IMR-90 (cell line): ENCODE results near the gene PIRT. TPM values are rescaled to one million over a fixed set of nuclear protein-coding genes. Genes with fewer than 3 reads are reported as not detected.

Source experiments
- ATAC-seq: fragments of 200-7000 bp; cut with Tn5 transposase; 2 replicates; pipeline ENCODE4 v1.9.1; 2020; ENCODE audit warnings: low read depth, mild to moderate bottlenecking, moderate library complexity
- BruUV-seq: library from RNA; stranded (reverse); fragments of 400-500 nt; replicated peaks from 2 replicates; lab custom pipeline; 2021; lab: Mats Ljungman, UMichigan
- CTCF ChIA-PET: fragments of 300-600 bp; formaldehyde crosslinking; extraction: SDS; loops from one replicate; lab custom pipeline; 2021; ENCODE audit warnings: antibody characterized with exemption; lab: Yijun Ruan, JAX
- POLR2A ChIA-PET: fragments of 300-600 bp; sonication (Branson Sonifier 250); formaldehyde crosslinking; loops from one replicate; lab custom pipeline; 2022; ENCODE audit warnings: antibody characterized with exemption; ENCODE audit not compliant: unreplicated experiment; lab: Charles Lee
- DNase-seq: peaks from one replicate; pipeline ENCODE4 v3.0.0; 2013
- H2AFZ ChIP-seq: replicated peaks from 2 replicates; pipeline ENCODE3; 2013; ENCODE audit warnings: low read length, mild to moderate bottlenecking; ENCODE audit not compliant: poor library complexity
- H2AK5ac ChIP-seq: 2 replicates; pipeline ENCODE4 v1.6.1; 2013; ENCODE audit warnings: low read depth, low read length, inconsistent platforms
- H2AK9ac ChIP-seq: replicated peaks from 2 replicates; pipeline ENCODE3; 2013; ENCODE audit warnings: mild to moderate bottlenecking, low read depth, low read length, moderate library complexity; ENCODE audit not compliant: poor library complexity
- H2BK120ac ChIP-seq: 2 replicates; pipeline ENCODE4 v1.6.1; 2013; ENCODE audit warnings: low read depth, low read length, inconsistent platforms
- H2BK15ac ChIP-seq: 3 replicates; pipeline ENCODE4 v1.6.1; 2013; ENCODE audit warnings: low read depth, low read length, inconsistent platforms
- H2BK20ac ChIP-seq: 2 replicates; pipeline ENCODE4 v1.6.1; 2013; ENCODE audit warnings: low read depth, mild to moderate bottlenecking, inconsistent platforms, low read length, moderate library complexity
- H2BK5ac ChIP-seq: 2 replicates; pipeline ENCODE4 v1.6.1; 2013; ENCODE audit warnings: mild to moderate bottlenecking, low read depth, low read length, inconsistent platforms; ENCODE audit not compliant: poor library complexity, severe bottlenecking
- H3K14ac ChIP-seq: replicated peaks from 2 replicates; pipeline ENCODE4 v1.6.1; 2013; ENCODE audit warnings: low read depth, low read length, inconsistent platforms
- H3K18ac ChIP-seq: 2 replicates; pipeline ENCODE4 v1.6.1; 2013; ENCODE audit warnings: low read depth, low read length, control low read depth
- H3K23ac ChIP-seq: 2 replicates; pipeline ENCODE4 v1.6.1; 2013; ENCODE audit warnings: low read depth, low read length, inconsistent platforms
- H3K27ac ChIP-seq: 2 replicates; pipeline ENCODE4 v1.5.1; 2013; ENCODE audit warnings: mild to moderate bottlenecking, control low read depth, low read length; ENCODE audit not compliant: insufficient read depth
- H3K27me3 ChIP-seq: 2 replicates; pipeline ENCODE4 v1.6.1; 2013; ENCODE audit warnings: low read length; ENCODE audit not compliant: control insufficient read depth, insufficient read depth
- H3K36me3 ChIP-seq: 2 replicates; pipeline ENCODE4 v1.6.1; 2013; ENCODE audit warnings: low read length, mixed read lengths; ENCODE audit not compliant: control insufficient read depth, insufficient read depth
- H3K4ac ChIP-seq: 2 replicates; pipeline ENCODE4 v1.6.1; 2013; ENCODE audit warnings: low read depth, low read length, inconsistent platforms
- H3K4me1 ChIP-seq: 2 replicates; pipeline ENCODE4 v1.6.1; 2013; ENCODE audit warnings: low read length, mixed read lengths; ENCODE audit not compliant: control insufficient read depth, insufficient read depth
- H3K4me2 ChIP-seq: 2 replicates; pipeline ENCODE4 v1.6.1; 2013; ENCODE audit warnings: low read depth, mild to moderate bottlenecking, control low read depth, low read length, moderate library complexity
- H3K4me3 ChIP-seq: 2 replicates; pipeline ENCODE4 v1.5.1; 2013; ENCODE audit warnings: low read depth, mild to moderate bottlenecking, control low read depth, low read length, moderate library complexity; ENCODE audit not compliant: insufficient read depth
- H3K56ac ChIP-seq: 2 replicates; pipeline ENCODE4 v1.6.1; 2013; ENCODE audit warnings: low read length, inconsistent platforms; ENCODE audit not compliant: insufficient read depth; ENCODE audit errors: extremely low read depth
- H3K79me1 ChIP-seq, 2 experiments: 2 replicates each; pipeline ENCODE4 v1.6.1; 2013; ENCODE audit warnings: low read length in 2 of 2, inconsistent platforms in 1 of 2, low read depth in 1 of 2
- H3K9ac ChIP-seq: 2 replicates; pipeline ENCODE4 v1.6.1; 2013; ENCODE audit warnings: low read depth, low read length, control low read depth
- H3K9me1 ChIP-seq: 2 replicates; pipeline ENCODE4 v1.6.1; 2013; ENCODE audit warnings: low read length, inconsistent platforms; ENCODE audit not compliant: insufficient read depth
- H3K9me3 ChIP-seq: 2 replicates; pipeline ENCODE4 v1.6.1; 2013; ENCODE audit warnings: low read length; ENCODE audit not compliant: control insufficient read depth, insufficient read depth
- H4K20me1 ChIP-seq: 2 replicates; pipeline ENCODE4 v1.6.1; 2013; ENCODE audit warnings: low read length, inconsistent platforms; ENCODE audit not compliant: insufficient read depth
- H4K5ac ChIP-seq: 2 replicates; pipeline ENCODE4 v1.6.1; 2013; ENCODE audit warnings: mild to moderate bottlenecking, low read depth, low read length, control low read depth
- H4K8ac ChIP-seq, 2 experiments: 2 replicates each; pipeline ENCODE4 v1.6.1; 2013; ENCODE audit warnings: low read depth in 2 of 2, low read length in 2 of 2, control low read depth in 1 of 2, inconsistent platforms in 1 of 2
- H4K91ac ChIP-seq: 2 replicates; pipeline ENCODE4 v1.6.1; 2013; ENCODE audit warnings: low read depth, low read length, inconsistent platforms; ENCODE audit not compliant: insufficient read depth
- CHD1 ChIP-seq: IDR thresholded peaks from 2 replicates; pipeline ENCODE4 v1.6.1; 2012; ENCODE audit warnings: low read depth, low read length, improper control_type of control experiment
- FOS ChIP-seq: fragments of 150-350 bp; IDR thresholded peaks from 2 replicates; pipeline ENCODE4 v1.6.1; 2016; ENCODE audit warnings: low read depth, low read length
- MAFK ChIP-seq: IDR thresholded peaks from 2 replicates; pipeline ENCODE4 v1.6.1; 2012; ENCODE audit warnings: low read depth, low read length, improper control_type of control experiment
- MXI1 ChIP-seq: IDR thresholded peaks from 2 replicates; pipeline ENCODE4 v1.6.1; 2012; ENCODE audit warnings: low read depth, mild to moderate bottlenecking, low read length, moderate library complexity, borderline replicate concordance
- RAD21 ChIP-seq: IDR thresholded peaks from 2 replicates; pipeline ENCODE4 v1.6.1; 2012; ENCODE audit warnings: low read length, improper control_type of control experiment
- WGBS, 2 experiments: methylation state at CpG; one replicate each; pipeline versions ENCODE4 v1.1.5 to v1.1.7; 2013; ENCODE audit warnings: missing lambda C conversion rate in 2 of 2; ENCODE audit not compliant: insufficient read length in 1 of 2; ENCODE audit errors: extremely low coverage in 2 of 2; 5-methylcytosine and 5-hydroxymethylcytosine counted together
- dilution Hi-C: fragments of 300-500 bp; cut with HindIII; formaldehyde crosslinking; loops from one replicate; pipeline ENCODE4 v1.14.3; 2018; ENCODE audit warnings: low sequenced_read_pairs; ENCODE audit not compliant: unreplicated experiment
- in situ Hi-C: fragments of 300-500 bp; cut with MboI; formaldehyde crosslinking; loops from 3 replicates; pipeline ENCODE4 v1.14.3; 2019; ENCODE audit warnings: low sequenced_read_pairs, inconsistent platforms, mixed read lengths
- intact Hi-C: fragments of 100-400 bp; cut with micrococcal nuclease; formaldehyde crosslinking; loops from 2 replicates; pipeline ENCODE4 v1.10.0; 2022
- polyA plus RNA-seq, 3 experiments: library from polyadenylated mRNA; depleted of rRNA; stranded (reverse); fragments of >200 nt; gene quantifications; 2 replicates each; pipeline ENCODE4 v1.2.3, GENCODE V29; 2012; ENCODE audit warnings: low replicate concordance in 1 of 3
- total RNA-seq: library from RNA; depleted of rRNA; stranded (reverse); fragments of >200 nt; gene quantifications from 2 replicates; pipeline ENCODE4 v1.2.3, GENCODE V29; 2012
- TF ChIP-seq, protein P1 (sequence below): fragments of 150-350 bp; IDR thresholded peaks from 2 replicates; pipeline ENCODE4 v1.6.1; 2016; ENCODE audit warnings: low read depth, mild to moderate bottlenecking, low read length, moderate library complexity, borderline replicate concordance

The PIRT gene
- total and polyA plus RNA-seq, 2 of the 4 experiments (the other 2 are of a cell fraction) = not detected

- no peak for TF ChIP-seq RAD21
Observed at GRCh38 chr17:10797476-10798328, 40.2 kb downstream of the PIRT start (continued).

DNA sequence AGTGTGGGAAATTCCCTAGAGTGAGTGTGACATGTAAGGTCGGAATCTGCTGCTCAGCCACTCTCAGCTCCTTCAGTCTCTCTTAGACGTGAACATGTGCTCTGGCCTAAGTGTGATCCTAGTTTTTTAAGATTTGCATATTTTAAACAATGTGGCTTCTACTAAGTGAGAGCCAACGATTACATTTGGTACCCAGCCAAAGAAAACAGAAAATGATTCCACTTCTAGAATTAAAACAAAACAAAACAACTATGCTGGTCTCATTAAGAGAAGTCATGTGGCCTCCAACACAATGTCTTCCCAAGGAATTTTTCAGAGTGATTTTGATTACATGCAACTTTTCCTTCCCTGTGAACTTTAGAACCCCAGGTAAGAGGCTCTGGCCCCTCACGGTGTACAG, 44.1 kb downstream of the PIRT start:
- Histone ChIP-seq H2AK5ac (no peak overlapping the region), H3K18ac (no peak overlapping the region), H3K9ac (no peak overlapping the region), H2AK9ac (no peak overlapping the region), H2AFZ (no peak overlapping the region), H3K4me2 (no peak overlapping the region), H4K5ac (no peak overlapping the region), H2BK120ac (no peak overlapping the region), H4K91ac (no peak overlapping the region), H3K4me3 (no peak overlapping the region), H3K4me1 (no peaks in the 10 kb centered on the region), H4K8ac (no peak overlapping the region), H3K9me1 (no peaks in the 10 kb centered on the region), H2BK15ac (no peak overlapping the region), H3K27me3 (no peaks in the 10 kb centered on the region), H3K27ac (no peak overlapping the region), H3K4ac (no peak overlapping the region), H2BK20ac (no peak overlapping the region), H3K79me1 (no peaks in the 10 kb centered on the region), H2BK5ac (no peak overlapping the region), H3K36me3 (no peaks in the 10 kb centered on the region), H3K14ac (no peak overlapping the region), H3K23ac (no peak overlapping the region), H4K20me1 (no peaks in the 10 kb centered on the region), H3K9me3 (no peaks in the 10 kb centered on the region), H3K56ac (no peak overlapping the region)
- no CpG with 5 or more reads among the region's 4 CpGs for WGBS, 2 experiments
- no TSS peak for BruUV-seq
- ChIA-PET POLR2A (no interaction called here), CTCF (interaction anchor here (0.6 kb wide), 1 partner anchor 21 kb away, joined by 4 read pairs; no protein-coding TSS in a partner anchor)
- intact Hi-C loops = no loop called here
- DNase-seq = no peak
- ATAC-seq = no peak
- TF ChIP-seq FOS = no peak
- TF ChIP-seq, protein P1, sequence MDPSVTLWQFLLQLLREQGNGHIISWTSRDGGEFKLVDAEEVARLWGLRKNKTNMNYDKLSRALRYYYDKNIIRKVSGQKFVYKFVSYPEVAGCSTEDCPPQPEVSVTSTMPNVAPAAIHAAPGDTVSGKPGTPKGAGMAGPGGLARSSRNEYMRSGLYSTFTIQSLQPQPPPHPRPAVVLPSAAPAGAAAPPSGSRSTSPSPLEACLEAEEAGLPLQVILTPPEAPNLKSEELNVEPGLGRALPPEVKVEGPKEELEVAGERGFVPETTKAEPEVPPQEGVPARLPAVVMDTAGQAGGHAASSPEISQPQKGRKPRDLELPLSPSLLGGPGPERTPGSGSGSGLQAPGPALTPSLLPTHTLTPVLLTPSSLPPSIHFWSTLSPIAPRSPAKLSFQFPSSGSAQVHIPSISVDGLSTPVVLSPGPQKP = no peak
- TF ChIP-seq CHD1 = no peak
- TF ChIP-seq MXI1 = no peak
- TF ChIP-seq RAD21 = no peak
- no peak for TF ChIP-seq MAFK
- in situ Hi-C loops = no loop called here
- dilution Hi-C loops = no loop called here
